ENCODE results near the gene CTDSP2. TPM values are rescaled to one million over a fixed set of nuclear protein-coding genes. Genes with fewer than 3 reads are reported as not detected.

The CTDSP2 gene
- total and polyA plus RNA-seq, 2 of the 8 experiments (the other 6 are each of a cell fraction or from before 2014, with no cell fraction given): 71.3 to 91.7 TPM

GRCh38 chr12:57771873-57772428, 74.6 kb downstream of the CTDSP2 start, which contains the start of gene METTL1:
Gene METTL1 (minus strand): TSS chr12:57772105. CDS start chr12:57772083, 22 bp downstream.
- peaks cover 0 to 6% (median 3%) of the 10 kb centered on the region in 4 experiments; a peak in 4 of 7 replicates for H3K27me3 ChIP-seq (replicated peaks in 1 of 4; ENCODE audit: control insufficient read depth in 3 of 4, extremely low read depth in 1 of 4, insufficient read depth in 3 of 4, low read length in 3 of 4)
- H2BK5ac ChIP-seq (ENCODE audit: low read depth, low read length): peak within 1 kb of the TSS; percentile 100
- H3K4me2 ChIP-seq (ENCODE audit: insufficient read depth in 1 of 2, low read depth in 2 of 2, low read length in 2 of 2): peak within 1 kb of the TSS; percentile 96 to 99
- H3K4me3 ChIP-seq (ENCODE audit: extremely low read depth in 1 of 4, insufficient read depth in 2 of 4, low read depth in 3 of 4, low read length in 4 of 4): peak within 1 kb of the TSS; percentile 79 to 99 (median 95)
- peak within 1 kb of the TSS; percentile 85 for H3K56ac ChIP-seq (replicated peaks; ENCODE audit: insufficient read length, low read depth, low read length)
- H3K9me3 ChIP-seq (ENCODE audit: insufficient read depth in 2 of 2, low read depth in 1 of 2, low read length in 1 of 2): no peaks in the 10 kb centered on the region
- H2BK20ac ChIP-seq (ENCODE audit: low read length): 0 out of 2 replicates have a peak within 1 kb of the TSS, but pooled peaks have one; percentile 82
- H3K27ac ChIP-seq (ENCODE audit: low read depth, low read length): peak within 1 kb of the TSS; percentile 99
- H4K20me1 ChIP-seq (replicated peaks in 1 of 2; ENCODE audit: control insufficient read depth in 1 of 2, insufficient read depth in 2 of 2, low read length in 2 of 2): no peaks in the 10 kb centered on the region
- POLR2A ChIA-PET (ENCODE audit: partially characterized antibody): interaction anchor here (0.7 to 2.0 kb wide), 31 partner anchors 9 to 179 kb away, joined by 3 to 22 read pairs (median 4); partner anchors contain the start of genes CTDSP2, MARCHF9, TSFM and TSPAN31
- peak; percentile 91 to 96 for DNase-seq (ENCODE audit: low read depth in 1 of 2, low spot score in 2 of 2)
- WGBS, 2 experiments (ENCODE audit: extremely low coverage in 1 of 2, insufficient coverage in 1 of 2, insufficient read length in 1 of 2, insufficient replicate concordance in 2 of 2, low coverage in 1 of 2, low lambda C conversion rate in 2 of 2, missing lambda C conversion rate in 1 of 2): 2% methylated on average over 27 of the region's 28 CpGs; no CpG with 5 or more reads in 1 of the 2 experiments
- H3K4me1 ChIP-seq (replicated peaks in 1 of 4; ENCODE audit: control insufficient read depth in 3 of 4, insufficient read depth in 4 of 4, low read length in 3 of 4): peaks cover 3 to 9% (median 5%) of the 10 kb centered on the region in 4 experiments; a peak in 5 of 7 replicates
- peak within 1 kb of the TSS; percentile 99 for H4K5ac ChIP-seq (ENCODE audit: insufficient read length, low read depth, low read length)
- CTCF ChIA-PET (ENCODE audit: partially characterized antibody): interaction anchor here (1.0 to 4.5 kb wide), 5 partner anchors 11 to 78 kb away, joined by 3 to 28 read pairs (median 7); partner anchors contain the start of genes OS9 and TSFM
- peak within 1 kb of the TSS; percentile 91 for H3K4ac ChIP-seq (replicated peaks; ENCODE audit: insufficient read length, low read depth, low read length)
- peak within 1 kb of the TSS; percentile 86 for H2BK120ac ChIP-seq (replicated peaks; ENCODE audit: low read depth, low read length)
- no peaks in the 10 kb centered on the region; the same call in 1 of the 2 replicates for H3K79me1 ChIP-seq (ENCODE audit: low read depth, low read length)
- peak within 1 kb of the TSS; percentile 99 for H2BK12ac ChIP-seq (ENCODE audit: low read depth, low read length)
- H3K79me2 ChIP-seq (ENCODE audit: control insufficient read depth in 1 of 2, insufficient read depth in 2 of 2, low read length in 2 of 2): 0 out of 4 replicates have a peak, but pooled peaks cover 0 to 7% of the 10 kb centered on the region in 2 experiments
- H3K23ac ChIP-seq (ENCODE audit: insufficient read length): no peak within 1 kb of the TSS
- H3K36me3 ChIP-seq (ENCODE audit: control insufficient read depth in 2 of 4, insufficient read depth in 4 of 4, low read length in 3 of 4): peaks cover 10 to 17% (median 13%) of the 10 kb centered on the region in 4 experiments; a peak in 7 of 8 replicates
- H4K91ac ChIP-seq (replicated peaks; ENCODE audit: insufficient read length, low read length): peak within 1 kb of the TSS; percentile 96
- no peak for FAIRE-seq
- H2AFZ ChIP-seq (ENCODE audit: low read length): peak within 1 kb of the TSS; percentile 80
- H4K8ac ChIP-seq (ENCODE audit: extremely low read depth, insufficient read depth, low read length): peak within 1 kb of the TSS; percentile 100
- peak within 1 kb of the TSS; percentile 98 to 100 (median 99) for H3K9ac ChIP-seq (replicated peaks in 1 of 4; ENCODE audit: extremely low read depth in 1 of 4, low read depth in 3 of 4, low read length in 3 of 4)
- peak within 1 kb of the TSS; percentile 99 for H3K18ac ChIP-seq (ENCODE audit: extremely low read depth, low read length)
- peak within 1 kb of the TSS; percentile 35 for H3K14ac ChIP-seq (ENCODE audit: insufficient read length)
- H2BK15ac ChIP-seq (ENCODE audit: low read length): peak within 1 kb of the TSS; percentile 99
- peak within 1 kb of the TSS; percentile 65; the same call in 1 of the 2 replicates for H2AK5ac ChIP-seq (ENCODE audit: low read depth, low read length)
- peaks cover 12% of the 10 kb centered on the region; the same call in 1 of the 2 replicates for H3K23me2 ChIP-seq (ENCODE audit: low read depth, low read length)
- no peak for TF ChIP-seq JUN (IDR thresholded peaks at IDR 0.05; ENCODE audit: low read depth, low read length)
- TF ChIP-seq NRF1 (IDR thresholded peaks at IDR 0.05; ENCODE audit: low read depth, low read length): no peak
- TF ChIP-seq SP2 (IDR thresholded peaks at IDR 0.05; ENCODE audit: low read length): no peak
- TF ChIP-seq CTCF (IDR thresholded peaks at IDR 0.05; ENCODE audit: control extremely low read depth in 1 of 3, insufficient read depth in 1 of 3, low read depth in 1 of 3, low read length in 3 of 3): peak in 1 of 3 experiments; percentile 1; a peak in 1 of 4 replicates
- TF ChIP-seq SIX5 (IDR thresholded peaks at IDR 0.05; ENCODE audit: low read depth, low read length): no peak
- 0 out of 3 replicates have a peak, but pooled peaks of 1 of the 2 experiments have one; percentile 66 for TF ChIP-seq EP300 (IDR thresholded peaks at IDR 0.05; ENCODE audit: borderline replicate concordance in 1 of 2, low read depth in 2 of 2, low read length in 2 of 2)
- peak; percentile 92 for TF ChIP-seq YY1 (IDR thresholded peaks at IDR 0.05; ENCODE audit: low read depth, low read length)
- peak in 1 of 2 experiments; percentile 98; a peak in 2 of 3 replicates for TF ChIP-seq POLR2A (IDR thresholded peaks at IDR 0.05; ENCODE audit: control extremely low read depth in 1 of 2, low read depth in 2 of 2, low read length in 2 of 2)
- no peak for TF ChIP-seq CBX8 (IDR thresholded peaks at IDR 0.05; ENCODE audit: borderline replicate concordance, low read depth, low read length)

Measured in H1 (cell line).